H9 (cell line): ENCODE data around the gene ARFIP1. TPM values are rescaled to one million over a fixed set of nuclear protein-coding genes. Genes with fewer than 3 reads are reported as not detected.
"Not testable (repeated sequence)": the region's sequence is repeated elsewhere in the genome, so short reads cannot be mapped to it uniquely, and the experiment has no call there.

Experiments
- DNase-seq: peaks from one replicate; pipeline ENCODE4 v3.0.0-alpha.2; 2017
- H2AFZ ChIP-seq: one replicate; pipeline ENCODE4 v1.6.1; 2013; ENCODE audit warnings: mild to moderate bottlenecking, low read length, control low read depth, moderate library complexity
- H2AK5ac ChIP-seq: 2 replicates; pipeline ENCODE4 v1.6.1; 2013; ENCODE audit warnings: low read length, control low read depth, mixed read lengths; ENCODE audit not compliant: insufficient read length
- H2BK120ac ChIP-seq: one replicate; pipeline ENCODE4 v1.6.1; 2013; ENCODE audit warnings: low read depth, mild to moderate bottlenecking, low read length, control low read depth, inconsistent platforms; ENCODE audit not compliant: poor library complexity, severe bottlenecking
- H2BK12ac ChIP-seq: 2 replicates; pipeline ENCODE4 v1.6.1; 2013; ENCODE audit warnings: low read length, control low read depth, mixed read lengths, low read depth; ENCODE audit not compliant: insufficient read length
- H2BK15ac ChIP-seq: 2 replicates; pipeline ENCODE4 v1.6.1; 2013; ENCODE audit warnings: low read depth, low read length, control low read depth
- H2BK20ac ChIP-seq: one replicate; pipeline ENCODE4 v1.6.1; 2013; ENCODE audit warnings: low read depth, mild to moderate bottlenecking, low read length, control low read depth, inconsistent platforms; ENCODE audit not compliant: poor library complexity, severe bottlenecking
- H2BK5ac ChIP-seq: 2 replicates; pipeline ENCODE4 v1.6.1; 2013; ENCODE audit warnings: low read length, control low read depth, mixed read lengths; ENCODE audit not compliant: insufficient read length
- H3K14ac ChIP-seq: 2 replicates; pipeline ENCODE4 v1.6.1; 2013; ENCODE audit warnings: low read length, control low read depth; ENCODE audit not compliant: insufficient read depth
- H3K18ac ChIP-seq: 2 replicates; pipeline ENCODE4 v1.6.1; 2013; ENCODE audit warnings: low read depth, mild to moderate bottlenecking, mixed read lengths, low read length, control low read depth; ENCODE audit not compliant: insufficient read length
- H3K23ac ChIP-seq: 2 replicates; pipeline ENCODE4 v1.6.1; 2013; ENCODE audit warnings: low read length, control low read depth, mixed read lengths, low read depth; ENCODE audit not compliant: insufficient read length
- H3K23me2 ChIP-seq: 2 replicates; pipeline ENCODE4 v1.6.1; 2013; ENCODE audit warnings: low read depth, mild to moderate bottlenecking, mixed read lengths, low read length, control low read depth; ENCODE audit not compliant: insufficient read length, poor library complexity, severe bottlenecking
- H3K27ac ChIP-seq: 2 replicates; pipeline ENCODE4 v1.5.1; 2013; ENCODE audit warnings: low read length, control low read depth, mixed read lengths, low read depth; ENCODE audit not compliant: insufficient read length
- H3K27me3 ChIP-seq: 2 replicates; pipeline ENCODE4 v1.6.1; 2013; ENCODE audit warnings: low read length, control low read depth, inconsistent platforms; ENCODE audit not compliant: insufficient read depth
- H3K4ac ChIP-seq: 2 replicates; pipeline ENCODE4 v1.6.1; 2013; ENCODE audit warnings: low read depth, mild to moderate bottlenecking, control low read depth, inconsistent platforms, low read length, moderate library complexity
- H3K4me1 ChIP-seq: 2 replicates; pipeline ENCODE4 v1.6.1; 2013; ENCODE audit warnings: low read length, control low read depth, inconsistent platforms; ENCODE audit not compliant: insufficient read depth
- H3K4me2 ChIP-seq: 2 replicates; pipeline ENCODE4 v1.6.1; 2013; ENCODE audit warnings: low read length, control low read depth, mixed read lengths; ENCODE audit not compliant: insufficient read length, insufficient read depth
- H3K56ac ChIP-seq: 2 replicates; pipeline ENCODE4 v1.6.1; 2013; ENCODE audit warnings: low read depth, mild to moderate bottlenecking, mixed read lengths, low read length, control low read depth; ENCODE audit not compliant: insufficient read length
- H3K79me1 ChIP-seq: 2 replicates; pipeline ENCODE4 v1.6.1; 2013; ENCODE audit warnings: low read depth, mild to moderate bottlenecking, moderate library complexity, low read length, control low read depth, inconsistent platforms; ENCODE audit not compliant: insufficient read depth, poor library complexity, severe bottlenecking
- H3K79me2 ChIP-seq: 2 replicates; pipeline ENCODE4 v1.6.1; 2013; ENCODE audit warnings: low read length, control low read depth, inconsistent platforms; ENCODE audit not compliant: insufficient read depth
- H3K9ac ChIP-seq: 2 replicates; pipeline ENCODE4 v1.6.1; 2013; ENCODE audit warnings: low read length, control low read depth, mixed read lengths; ENCODE audit not compliant: insufficient read length; ENCODE audit errors: extremely low read depth
- H3K9me3 ChIP-seq: one replicate; pipeline ENCODE4 v1.6.1; 2013; ENCODE audit warnings: low read depth, low read length, inconsistent platforms; ENCODE audit not compliant: control insufficient read depth
- H3T11ph ChIP-seq: one replicate; pipeline ENCODE4 v1.6.1; 2013; ENCODE audit warnings: mild to moderate bottlenecking, low read length, control low read depth, inconsistent platforms
- H4K20me1 ChIP-seq: one replicate; pipeline ENCODE4 v1.6.1; 2013; ENCODE audit not compliant: control insufficient read depth, insufficient read length, insufficient read depth
- H4K5ac ChIP-seq: 2 replicates; pipeline ENCODE4 v1.6.1; 2013; ENCODE audit warnings: low read depth, mild to moderate bottlenecking, mixed read lengths, low read length, control low read depth; ENCODE audit not compliant: insufficient read length
- H4K8ac ChIP-seq: replicated peaks from 2 replicates; pipeline ENCODE4 v1.6.1; 2013; ENCODE audit warnings: low read length, control low read depth, mixed read lengths, low read depth; ENCODE audit not compliant: insufficient read length
- H4K91ac ChIP-seq: 2 replicates; pipeline ENCODE4 v1.6.1; 2013; ENCODE audit warnings: low read depth, mild to moderate bottlenecking, moderate library complexity, mixed read lengths, low read length, control low read depth; ENCODE audit not compliant: insufficient read length
- H3K27ac Mint-ChIP-seq, 3 experiments: 2 replicates in 2 of 3; 3 replicates in 1 of 3; pipeline ENCODE4 v1.8.0; 2020 to 2021; ENCODE audit warnings: mixed read lengths in 3 of 3, mild to moderate bottlenecking in 1 of 3, moderate library complexity in 1 of 3
- H3K27me3 Mint-ChIP-seq: 2 replicates; pipeline ENCODE4 v1.8.0; 2021; ENCODE audit warnings: low read depth, mild to moderate bottlenecking, moderate library complexity, mixed read lengths
- H3K36me3 Mint-ChIP-seq, 3 experiments: 2 replicates in 2 of 3; 3 replicates in 1 of 3; pipeline ENCODE4 v1.8.0; 2020 to 2021; ENCODE audit warnings: low read depth in 3 of 3, mixed read lengths in 3 of 3; ENCODE audit not compliant: insufficient read depth in 1 of 3
- H3K4me1 Mint-ChIP-seq, 2 experiments: 2 replicates each; pipeline ENCODE4 v1.8.0; 2020; ENCODE audit warnings: mixed read lengths in 2 of 2
- H3K4me3 Mint-ChIP-seq, 2 experiments: 2 replicates in 1 of 2; 3 replicates in 1 of 2; pipeline ENCODE4 v1.8.0; 2020 to 2021; ENCODE audit warnings: mild to moderate bottlenecking in 2 of 2, mixed read lengths in 2 of 2, moderate library complexity in 1 of 2
- H3K9me3 Mint-ChIP-seq, 2 experiments: 2 replicates in 1 of 2; 3 replicates in 1 of 2; pipeline ENCODE4 v1.8.0; 2020; ENCODE audit warnings: mild to moderate bottlenecking in 2 of 2, mixed read lengths in 2 of 2, moderate library complexity in 1 of 2
- CTCF ChIP-seq: fragments of 200-600 bp; sonication (generic); conservative IDR thresholded peaks from 3 replicates; pipeline ENCODE4 v1.8.0; 2021; ENCODE audit warnings: antibody characterized with exemption, mild to moderate bottlenecking
- WGBS: extraction: QIAGEN DNeasy Blood & Tissue Kit; methylation state at CpG from one replicate; pipeline ENCODE4 v1.1.7; 2013; ENCODE audit warnings: missing lambda C conversion rate, low lambda C conversion rate, mixed read lengths; ENCODE audit not compliant: insufficient read length; ENCODE audit errors: extremely low coverage; 5-methylcytosine and 5-hydroxymethylcytosine counted together
- total RNA-seq: library from RNA; stranded (reverse); gene quantifications from 2 replicates; pipeline ENCODE4 v1.2.1, GENCODE V29; 2021

Gene ARFIP1
- total RNA-seq, 1 experiment from 2014 or later = 30.8 TPM

- no peak overlapping the region for H3K56ac ChIP-seq
- no peak overlapping the region for H2BK20ac ChIP-seq
- no peak overlapping the region for H3K4me3 Mint-ChIP-seq
- no peak overlapping the region for H4K91ac ChIP-seq
- H3K79me1 ChIP-seq = peaks cover 3% of the 10 kb centered on the region
- H4K5ac ChIP-seq = no peak overlapping the region
- no peak for TF ChIP-seq CTCF
- no peak overlapping the region for H4K8ac ChIP-seq
- H3K4me1 Mint-ChIP-seq = peaks cover 37 to 45% of the 10 kb centered on the region in 2 experiments
- H3K27ac Mint-ChIP-seq = no peak overlapping the region; a peak in 1 of 7 replicates
- H4K20me1 ChIP-seq = no peaks in the 10 kb centered on the region
- no peak overlapping the region for H3K27ac ChIP-seq
- no peaks in the 10 kb centered on the region for H3K9me3 ChIP-seq
- no peak overlapping the region for H2BK12ac ChIP-seq
- no CpG with 5 or more reads among the region's 2 CpGs for WGBS
- H3K36me3 Mint-ChIP-seq = peaks cover 17 to 23% (median 21%) of the 10 kb centered on the region in 3 experiments
- H3K9me3 Mint-ChIP-seq = peaks cover 21% of the 10 kb centered on the region in 2 experiments
- H2BK5ac ChIP-seq = no peak overlapping the region
- no peak overlapping the region for H3K4ac ChIP-seq
- H2BK15ac ChIP-seq = no peak overlapping the region
- no peak overlapping the region for H3K18ac ChIP-seq
- peaks cover 6% of the 10 kb centered on the region for H3K4me1 ChIP-seq
- no peaks in the 10 kb centered on the region for H3K27me3 Mint-ChIP-seq
- no peaks in the 10 kb centered on the region for H3K27me3 ChIP-seq
- no peak overlapping the region for H3K9ac ChIP-seq
- no peak overlapping the region for H3K14ac ChIP-seq
- no peak overlapping the region for H2BK120ac ChIP-seq
- no peak for DNase-seq
- H2AFZ ChIP-seq = no peak overlapping the region
- no peak overlapping the region for H2AK5ac ChIP-seq
- H3K23ac ChIP-seq = no peak overlapping the region
- H3K4me2 ChIP-seq = no peak overlapping the region
- peaks cover 2% of the 10 kb centered on the region; the same call in 1 of the 2 replicates for H3K79me2 ChIP-seq
- H3T11ph ChIP-seq = no peak overlapping the region
- no peaks in the 10 kb centered on the region for H3K23me2 ChIP-seq
These were observed 73.5 kb downstream of the ARFIP1 start for GRCh38 chr4:152853293-152853692.

GRCh38 chr4:152854016-152854415 lies 74.3 kb downstream of the ARFIP1 start:
- not testable (repeated sequence) for H2BK20ac ChIP-seq, H2AK5ac ChIP-seq, H3K27ac ChIP-seq, H3K4me2 ChIP-seq, H3K27me3 ChIP-seq, DNase-seq, H3K4ac ChIP-seq, H3K14ac ChIP-seq, H2BK12ac ChIP-seq, H2AFZ ChIP-seq, H3K4me3 Mint-ChIP-seq, H3K23ac ChIP-seq, H3K56ac ChIP-seq, H4K91ac ChIP-seq, H3K9ac ChIP-seq, H4K8ac ChIP-seq, H4K20me1 ChIP-seq, H3T11ph ChIP-seq, H3K23me2 ChIP-seq, H3K18ac ChIP-seq, H3K79me2 ChIP-seq, H3K27me3 Mint-ChIP-seq, H2BK5ac ChIP-seq, H4K5ac ChIP-seq, H3K79me1 ChIP-seq, H2BK15ac ChIP-seq, H3K9me3 ChIP-seq, H3K4me1 ChIP-seq, H2BK120ac ChIP-seq, H3K27ac Mint-ChIP-seq
- Mint-ChIP-seq H3K36me3 (peaks cover 17 to 21% (median 21%) of the 10 kb centered on the region in 3 experiments), H3K9me3 (peaks cover 21% of the 10 kb centered on the region in 2 experiments), H3K4me1 (peaks cover 35 to 40% of the 10 kb centered on the region in 2 experiments)
- no CpG with 5 or more reads among the region's 5 CpGs for WGBS
